Thyroid gland (tissue), 4 donors: ENCODE measurements around the gene MLANA. TPM values are rescaled to one million over a fixed set of nuclear protein-coding genes. Genes with fewer than 3 reads are reported as not detected.

Experiments used
- DNase-seq, 2 donors: peaks; one replicate each; pipeline ENCODE4 v3.0.0-alpha.2; 2019
- H3K27ac ChIP-seq, 3 donors: fragments of 200-600 bp; sonication (generic); 1 replicate in 2 of 3; 2 replicates in 1 of 3; pipeline ENCODE4 v1.5.1; 2016 to 2019; ENCODE audit warnings: mild to moderate bottlenecking in 1 of 3, moderate library complexity in 1 of 3
- H3K27me3 ChIP-seq: fragments of 200-600 bp; sonication (generic); one replicate; pipeline ENCODE4 v1.5.1; 2019
- H3K36me3 ChIP-seq, 2 donors: fragments of 200-600 bp; sonication (generic); one replicate each; pipeline ENCODE4 v1.5.1; 2016 to 2019
- H3K4me1 ChIP-seq, 2 donors: fragments of 200-600 bp; sonication (generic); one replicate each; pipeline ENCODE4 v1.5.1; 2017 to 2019
- H3K4me3 ChIP-seq, 3 donors: fragments of 200-600 bp; sonication (generic); replicated peaks in 1 of 3; 1 replicate in 2 of 3; 2 replicates in 1 of 3; pipeline ENCODE4 v1.5.1; 2016; ENCODE audit warnings: mild to moderate bottlenecking in 1 of 3
- H3K9me3 ChIP-seq: fragments of 200-600 bp; sonication (generic); one replicate; pipeline ENCODE4 v1.5.1; 2017
- POLR2A ChIP-seq, 2 donors: fragments of 450-650 bp; IDR thresholded peaks; one replicate each; pipeline ENCODE4 v1.6.1; 2017; ENCODE audit warnings: antibody characterized with exemption in 2 of 2, mild to moderate bottlenecking in 2 of 2, moderate library complexity in 1 of 2
- WGBS, 2 donors: methylation state at CpG; one replicate each; pipeline ENCODE4 v1.1.5; 2017; 5-methylcytosine and 5-hydroxymethylcytosine counted together
- intact Hi-C: fragments of 100-400 bp; cut with DNase I; formaldehyde crosslinking; loops from one replicate; pipeline ENCODE4 v1.15.1; 2023
- total RNA-seq, 4 donors: library from RNA; depleted of rRNA; stranded (reverse); fragments of >200 nt; gene quantifications; one replicate each; pipeline ENCODE4 v1.2.3, GENCODE V29; 2016
- TF ChIP-seq, protein P1 (sequence below), 6 experiments: fragments of 200-600 bp in 3 of 6; fragments of 450-650 bp in 3 of 6; sonication (generic) in 3 of 6; IDR thresholded peaks; one replicate each; pipeline ENCODE4 v1.5.1; 2016 to 2019; ENCODE audit warnings: antibody characterized with exemption in 6 of 6, mild to moderate bottlenecking in 2 of 6, inconsistent platforms in 1 of 6, moderate library complexity in 1 of 6

The MLANA gene
- total RNA-seq, 4 donors from 2014 or later, result not detected

DNA sequence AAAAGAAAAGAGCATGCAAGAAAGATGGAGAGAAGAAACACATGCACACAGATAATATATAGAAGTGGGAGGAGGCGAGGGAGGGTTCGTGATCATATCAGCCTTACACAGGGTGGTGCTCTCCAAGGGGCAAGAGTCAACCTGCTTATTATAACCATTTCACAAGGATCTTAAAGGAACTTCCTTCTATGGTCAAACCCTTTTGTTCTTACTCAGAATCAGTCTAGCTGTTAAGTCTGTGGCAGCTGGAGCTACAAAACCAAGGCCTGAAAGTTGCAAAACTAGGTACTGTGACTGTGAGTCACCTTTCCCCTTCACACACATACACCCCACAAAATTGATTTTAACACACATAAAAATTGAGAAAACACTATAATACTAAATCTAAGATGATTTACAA lies 39.2 kb upstream of the MLANA start:
- H3K4me3 ChIP-seq, result no peak overlapping the region
- H3K4me1 ChIP-seq, result peaks cover 3 to 21% of the 10 kb centered on the region in 2 donors
- WGBS, 2 donors, result 87 to 92% methylated on average over 2 of the region's 2 CpGs
- no peaks in the 10 kb centered on the region for H3K9me3 ChIP-seq
- no peaks in the 10 kb centered on the region for H3K36me3 ChIP-seq
- no peaks in the 10 kb centered on the region for H3K27me3 ChIP-seq
- peak overlapping the region; percentile 24 to 39 (median 32) for H3K27ac ChIP-seq
- TF ChIP-seq POLR2A (IDR thresholded peaks at IDR 0.05), result no peak
- TF ChIP-seq, protein P1, sequence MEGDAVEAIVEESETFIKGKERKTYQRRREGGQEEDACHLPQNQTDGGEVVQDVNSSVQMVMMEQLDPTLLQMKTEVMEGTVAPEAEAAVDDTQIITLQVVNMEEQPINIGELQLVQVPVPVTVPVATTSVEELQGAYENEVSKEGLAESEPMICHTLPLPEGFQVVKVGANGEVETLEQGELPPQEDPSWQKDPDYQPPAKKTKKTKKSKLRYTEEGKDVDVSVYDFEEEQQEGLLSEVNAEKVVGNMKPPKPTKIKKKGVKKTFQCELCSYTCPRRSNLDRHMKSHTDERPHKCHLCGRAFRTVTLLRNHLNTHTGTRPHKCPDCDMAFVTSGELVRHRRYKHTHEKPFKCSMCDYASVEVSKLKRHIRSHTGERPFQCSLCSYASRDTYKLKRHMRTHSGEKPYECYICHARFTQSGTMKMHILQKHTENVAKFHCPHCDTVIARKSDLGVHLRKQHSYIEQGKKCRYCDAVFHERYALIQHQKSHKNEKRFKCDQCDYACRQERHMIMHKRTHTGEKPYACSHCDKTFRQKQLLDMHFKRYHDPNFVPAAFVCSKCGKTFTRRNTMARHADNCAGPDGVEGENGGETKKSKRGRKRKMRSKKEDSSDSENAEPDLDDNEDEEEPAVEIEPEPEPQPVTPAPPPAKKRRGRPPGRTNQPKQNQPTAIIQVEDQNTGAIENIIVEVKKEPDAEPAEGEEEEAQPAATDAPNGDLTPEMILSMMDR (IDR thresholded peaks at IDR 0.05), result no peak
- intact Hi-C loops, result no loop called here
- DNase-seq, result peak in 1 of 2 donors; percentile 33

DNA sequence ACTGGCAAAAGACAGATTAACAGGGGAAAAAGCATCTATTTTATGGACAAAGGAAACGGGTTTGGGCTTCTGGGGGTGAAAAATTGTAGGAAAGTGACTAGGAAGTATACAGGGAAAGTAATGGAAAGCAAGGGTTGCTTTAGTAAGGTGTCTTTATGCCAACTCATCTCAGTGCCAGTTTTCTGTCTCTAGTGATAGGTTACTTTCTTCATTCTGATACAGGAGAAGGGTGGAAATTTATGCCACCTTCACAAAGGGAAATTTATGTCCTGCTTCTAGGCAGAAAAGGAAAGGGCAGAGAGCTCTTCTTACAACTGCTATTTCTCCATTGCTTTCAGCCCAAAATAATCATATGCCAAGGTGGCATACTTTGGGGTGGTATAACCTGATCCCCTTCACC lies 37.7 kb upstream of the MLANA start:
- Histone ChIP-seq H3K4me1 (peaks cover 3 to 21% of the 10 kb centered on the region in 2 donors), H3K4me3 (no peak overlapping the region), H3K27me3 (no peaks in the 10 kb centered on the region), H3K9me3 (no peaks in the 10 kb centered on the region), H3K27ac (peak overlapping the region in 1 of 3 donors; percentile 1), H3K36me3 (no peaks in the 10 kb centered on the region)
- TF ChIP-seq, protein P1 (IDR thresholded peaks at IDR 0.05), result no peak
- TF ChIP-seq POLR2A (IDR thresholded peaks at IDR 0.05), result no peak
- WGBS, 2 donors, result 85 to 87% methylated on average over 1 of the region's 1 CpG
- DNase-seq, result no peak
- intact Hi-C loops, result no loop called here

DNA sequence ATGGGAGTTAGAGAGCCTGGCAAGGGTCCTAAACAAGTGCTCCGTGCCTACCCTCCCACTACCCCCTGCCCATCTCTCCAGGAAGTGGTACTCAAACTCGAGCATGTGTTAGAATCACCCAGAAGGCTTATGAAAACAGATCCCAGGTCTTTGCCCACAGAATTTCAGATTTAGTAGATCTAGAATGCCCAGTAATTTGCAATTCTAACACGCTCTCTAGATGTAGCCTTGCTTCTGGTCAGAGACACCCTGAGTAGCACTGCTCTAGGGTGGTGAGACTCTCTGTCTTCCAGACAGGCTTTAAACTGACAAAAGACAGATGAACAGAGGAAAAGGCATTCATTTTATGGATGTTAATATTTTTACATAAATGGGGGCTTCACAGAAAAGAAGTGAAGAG lies 37.1 kb upstream of the MLANA start:
- no peak for DNase-seq
- Histone ChIP-seq H3K4me1 (peaks cover 3 to 21% of the 10 kb centered on the region in 2 donors), H3K4me3 (no peak overlapping the region), H3K9me3 (no peaks in the 10 kb centered on the region), H3K27ac (peak overlapping the region in 2 of 3 donors; percentile 7 to 10), H3K27me3 (no peaks in the 10 kb centered on the region), H3K36me3 (no peaks in the 10 kb centered on the region)
- 40 to 48% methylated on average over 3 of the region's 3 CpGs for WGBS, 2 donors
- intact Hi-C loops, result no loop called here
- no peak for TF ChIP-seq POLR2A (IDR thresholded peaks at IDR 0.05)
- TF ChIP-seq, protein P1 (IDR thresholded peaks at IDR 0.05), result no peak

DNA sequence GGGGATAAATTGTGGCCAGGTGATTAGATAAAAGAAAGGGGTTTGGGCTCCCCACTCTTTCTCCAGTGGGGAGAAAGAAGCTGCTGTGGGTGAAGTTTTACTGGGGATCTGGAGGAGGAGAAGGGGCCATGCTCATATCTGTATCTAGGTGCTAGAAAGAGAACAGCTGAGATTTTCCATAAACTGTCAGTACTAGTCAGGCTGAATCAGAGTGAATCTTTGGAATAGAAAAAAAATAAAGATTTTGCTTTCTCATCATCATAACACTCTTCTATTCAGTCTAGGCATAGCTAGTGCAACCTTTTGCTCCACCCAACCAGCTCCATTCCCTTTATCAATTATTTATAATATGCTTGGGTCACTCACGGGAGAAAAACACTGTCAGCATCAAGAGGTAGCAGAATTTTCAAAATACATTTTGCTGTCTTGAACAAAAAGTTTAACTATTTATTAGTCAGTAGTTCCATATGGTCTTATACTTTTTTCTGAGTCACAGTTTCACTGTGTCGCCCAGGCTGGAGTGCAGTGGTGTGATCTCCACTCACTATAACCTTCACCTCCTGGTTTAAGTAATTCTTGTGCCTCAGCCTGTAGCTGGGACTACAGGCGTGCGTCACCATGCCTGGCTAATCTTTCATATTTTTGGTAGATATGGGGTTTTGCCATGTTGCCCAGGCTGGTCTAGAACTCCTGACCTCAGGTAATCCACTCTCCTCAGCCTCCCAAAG lies 36.5 kb upstream of the MLANA start:
- no peaks in the 10 kb centered on the region for H3K36me3 ChIP-seq
- H3K27me3 ChIP-seq, result no peaks in the 10 kb centered on the region
- H3K4me1 ChIP-seq, result peaks cover 3 to 21% of the 10 kb centered on the region in 2 donors
- TF ChIP-seq POLR2A (IDR thresholded peaks at IDR 0.05), result no peak
- TF ChIP-seq, protein P1 (IDR thresholded peaks at IDR 0.05), result no peak
- H3K27ac ChIP-seq, result peak overlapping the region in 2 of 3 donors; percentile 7 to 10
- H3K9me3 ChIP-seq, result no peaks in the 10 kb centered on the region
- H3K4me3 ChIP-seq, result no peak overlapping the region
- WGBS, 2 donors, result 93 to 94% methylated on average over 4 of the region's 4 CpGs
- intact Hi-C loops, result no loop called here
- DNase-seq, result no peak

DNA sequence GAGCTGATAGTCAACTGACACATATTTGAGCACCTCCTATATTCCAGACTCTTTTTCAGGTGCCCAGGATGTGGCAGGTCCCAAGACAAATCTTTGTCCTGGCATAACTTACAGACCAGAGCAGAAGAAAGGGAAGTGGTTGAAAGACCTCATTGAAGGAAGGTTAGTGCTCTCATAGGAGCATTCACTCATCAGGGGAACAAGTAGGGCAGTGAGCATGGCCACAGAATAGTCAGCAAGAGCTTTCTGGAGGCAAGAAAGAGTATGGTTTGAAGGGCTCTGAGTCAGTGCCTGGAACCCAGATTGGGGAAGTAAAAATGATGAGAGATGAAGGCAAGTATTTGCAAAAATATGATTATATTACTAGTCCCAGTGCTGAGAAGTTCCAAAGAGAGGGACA lies 32.8 kb upstream of the MLANA start:
- DNase-seq, result no peak
- H3K4me1 ChIP-seq, result peaks cover 3 to 10% of the 10 kb centered on the region in 2 donors
- H3K27me3 ChIP-seq, result no peaks in the 10 kb centered on the region
- H3K36me3 ChIP-seq, result no peaks in the 10 kb centered on the region
- H3K4me3 ChIP-seq, result no peak overlapping the region
- no peaks in the 10 kb centered on the region for H3K9me3 ChIP-seq
- intact Hi-C loops, result no loop called here
- no peak overlapping the region for H3K27ac ChIP-seq
- no peak for TF ChIP-seq POLR2A (IDR thresholded peaks at IDR 0.05)
- TF ChIP-seq, protein P1 (IDR thresholded peaks at IDR 0.05), result no peak
